HepG2 (cell line): ENCODE measurements around the gene DAAM1. TPM values are rescaled to one million over a fixed set of nuclear protein-coding genes. Genes with fewer than 3 reads are reported as not detected.
A peak's percentile ranks its signal among the peaks of the same experiment; 100 is the strongest.

Experiments used
- ETV5 ChIP-seq: IDR thresholded peaks from 2 replicates; pipeline ENCODE4 v1.6.1; 2018; ENCODE audit warnings: missing biosample characterization, missing genetic modification reagents, inconsistent platforms, borderline replicate concordance
- JUND ChIP-seq: sonication (generic); formaldehyde crosslinking; IDR thresholded peaks from 2 replicates; pipeline ENCODE4 v1.8.0; 2022; ENCODE audit warnings: mild to moderate bottlenecking, missing genetic modification reagents
- MAFK ChIP-seq, 2 experiments: IDR thresholded peaks in 1 of 2; conservative IDR thresholded peaks in 1 of 2; 2 replicates each; pipeline ENCODE4 v1.6.1; 2011; ENCODE audit warnings: improper control_type of control experiment in 2 of 2, low read length in 2 of 2
- MTA3 ChIP-seq: sonication (generic); formaldehyde crosslinking; IDR thresholded peaks from 2 replicates; pipeline ENCODE4 v1.4.0; 2020; ENCODE audit warnings: missing genetic modification reagents
- SMAD1 ChIP-seq: sonication (generic); formaldehyde crosslinking; IDR thresholded peaks from 2 replicates; pipeline ENCODE4 v1.4.0; 2020; ENCODE audit warnings: missing genetic modification reagents, low read depth, mild to moderate bottlenecking, borderline replicate concordance
- ZNF382 ChIP-seq: sonication (generic); formaldehyde crosslinking; IDR thresholded peaks from 2 replicates; pipeline ENCODE4 v1.5.0; 2020; ENCODE audit warnings: missing genetic modification reagents, mild to moderate bottlenecking, borderline replicate concordance
- ZNF549 ChIP-seq: sonication (generic); formaldehyde crosslinking; IDR thresholded peaks from 2 replicates; pipeline ENCODE4 v1.5.0; 2020; ENCODE audit warnings: missing genetic modification reagents
- ZNF775 ChIP-seq: sonication (generic); formaldehyde crosslinking; IDR thresholded peaks from 2 replicates; pipeline ENCODE4 v1.4.0; 2020; ENCODE audit warnings: missing genetic modification reagents, mild to moderate bottlenecking, moderate library complexity, borderline replicate concordance
- polyA plus RNA-seq, 8 experiments: library from polyadenylated mRNA; depleted of rRNA in 3 of 8; stranded (reverse) in 7 of 8; unstranded in 1 of 8; fragments of >200 nt; fragmentation: Illumina TruSeq in 4 of 8; extraction: Trizol in 4 of 8; gene quantifications; 2 replicates each; pipeline versions ENCODE4 v1.2.1 to v1.2.3, GENCODE V29; 2011 to 2016; ENCODE audit warnings: low read depth in 4 of 8, missing spikeins in 1 of 8, mixed read lengths in 1 of 8; ENCODE audit not compliant: insufficient read depth in 1 of 8
- total RNA-seq, 5 experiments: library from RNA; depleted of rRNA; stranded (reverse); fragments of >200 nt; fragmentation: Illumina TruSeq; extraction: Trizol; gene quantifications; 2 replicates each; pipeline ENCODE4 v1.2.3, GENCODE V29; 2016; ENCODE audit warnings: low read depth in 1 of 5
- TF ChIP-seq, protein P1 (sequence below): sonication (generic); formaldehyde crosslinking; IDR thresholded peaks from 2 replicates; pipeline ENCODE4 v1.4.0; 2020; ENCODE audit warnings: missing genetic modification reagents
- TF ChIP-seq, protein P2 (sequence below): sonication (generic); formaldehyde crosslinking; IDR thresholded peaks from 2 replicates; pipeline ENCODE4 v1.5.0; 2020; ENCODE audit warnings: mild to moderate bottlenecking, missing genetic modification reagents, borderline replicate concordance
- TF ChIP-seq, protein P3 (sequence below): sonication (generic); formaldehyde crosslinking; IDR thresholded peaks from 2 replicates; pipeline ENCODE4 v1.8.0; 2023; ENCODE audit warnings: mild to moderate bottlenecking, missing genetic modification reagents
- TF ChIP-seq, protein P4 (sequence below): sonication (generic); formaldehyde crosslinking; IDR thresholded peaks from 2 replicates; pipeline ENCODE4 v1.4.0; 2020; ENCODE audit warnings: missing genetic modification reagents

The DAAM1 gene
- total and polyA plus RNA-seq, 2 of the 13 experiments (the other 11 are each of a cell fraction or from before 2014, with no cell fraction given), result 10.9 to 24.5 TPM

DNA sequence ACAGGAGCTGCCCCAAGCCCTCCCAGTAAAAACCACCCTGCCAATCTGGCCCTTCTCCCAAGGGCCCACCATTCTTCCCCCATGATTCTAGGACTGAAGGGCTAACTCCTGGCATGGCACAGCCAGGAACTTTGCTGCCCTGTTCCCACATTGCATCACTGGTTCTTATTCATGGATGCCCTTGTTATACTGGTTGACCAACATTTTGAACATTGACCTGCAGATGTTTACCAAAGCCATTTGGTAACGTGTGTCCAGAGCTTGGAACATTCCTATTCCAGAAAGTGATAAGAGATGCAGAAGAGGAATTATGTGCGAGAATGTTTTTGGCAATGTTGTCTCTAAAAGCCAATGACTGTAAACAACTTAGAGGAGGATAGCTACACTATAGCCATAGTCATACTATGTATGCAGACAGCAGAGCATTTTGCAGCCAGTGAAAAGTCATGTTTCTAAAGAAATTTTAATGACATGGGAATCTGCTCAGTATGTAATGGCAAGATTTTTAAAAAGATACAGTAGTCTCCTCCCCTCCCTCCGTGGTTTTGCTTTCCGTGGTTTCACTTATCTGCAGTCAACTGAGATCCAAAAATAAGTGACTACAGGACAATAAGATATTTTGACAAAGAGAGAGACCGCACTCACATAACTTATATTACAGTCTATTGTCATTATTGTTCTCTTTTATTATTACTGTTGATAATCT is 108.8 kb downstream of the DAAM1 start (continued):
- TF ChIP-seq ETV5 (CRISPR knock-in tag) (no peak), ZNF775 (CRISPR knock-in tag) (no peak), MAFK (conservative IDR thresholded peaks at IDR 0.05 in 1 of 2, IDR thresholded peaks at IDR 0.05 in 1 of 2; ENCODE audit: low read length in 2 of 2) (no peak), ZNF382 (CRISPR knock-in tag) (no peak), JUND (CRISPR knock-in tag) (no peak), SMAD1 (CRISPR knock-in tag) (no peak), MTA3 (CRISPR knock-in tag) (no peak), ZNF549 (no peak)
- TF ChIP-seq, protein P1, sequence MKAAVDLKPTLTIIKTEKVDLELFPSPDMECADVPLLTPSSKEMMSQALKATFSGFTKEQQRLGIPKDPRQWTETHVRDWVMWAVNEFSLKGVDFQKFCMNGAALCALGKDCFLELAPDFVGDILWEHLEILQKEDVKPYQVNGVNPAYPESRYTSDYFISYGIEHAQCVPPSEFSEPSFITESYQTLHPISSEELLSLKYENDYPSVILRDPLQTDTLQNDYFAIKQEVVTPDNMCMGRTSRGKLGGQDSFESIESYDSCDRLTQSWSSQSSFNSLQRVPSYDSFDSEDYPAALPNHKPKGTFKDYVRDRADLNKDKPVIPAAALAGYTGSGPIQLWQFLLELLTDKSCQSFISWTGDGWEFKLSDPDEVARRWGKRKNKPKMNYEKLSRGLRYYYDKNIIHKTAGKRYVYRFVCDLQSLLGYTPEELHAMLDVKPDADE (CRISPR knock-in tag), result no peak
- TF ChIP-seq, protein P2, sequence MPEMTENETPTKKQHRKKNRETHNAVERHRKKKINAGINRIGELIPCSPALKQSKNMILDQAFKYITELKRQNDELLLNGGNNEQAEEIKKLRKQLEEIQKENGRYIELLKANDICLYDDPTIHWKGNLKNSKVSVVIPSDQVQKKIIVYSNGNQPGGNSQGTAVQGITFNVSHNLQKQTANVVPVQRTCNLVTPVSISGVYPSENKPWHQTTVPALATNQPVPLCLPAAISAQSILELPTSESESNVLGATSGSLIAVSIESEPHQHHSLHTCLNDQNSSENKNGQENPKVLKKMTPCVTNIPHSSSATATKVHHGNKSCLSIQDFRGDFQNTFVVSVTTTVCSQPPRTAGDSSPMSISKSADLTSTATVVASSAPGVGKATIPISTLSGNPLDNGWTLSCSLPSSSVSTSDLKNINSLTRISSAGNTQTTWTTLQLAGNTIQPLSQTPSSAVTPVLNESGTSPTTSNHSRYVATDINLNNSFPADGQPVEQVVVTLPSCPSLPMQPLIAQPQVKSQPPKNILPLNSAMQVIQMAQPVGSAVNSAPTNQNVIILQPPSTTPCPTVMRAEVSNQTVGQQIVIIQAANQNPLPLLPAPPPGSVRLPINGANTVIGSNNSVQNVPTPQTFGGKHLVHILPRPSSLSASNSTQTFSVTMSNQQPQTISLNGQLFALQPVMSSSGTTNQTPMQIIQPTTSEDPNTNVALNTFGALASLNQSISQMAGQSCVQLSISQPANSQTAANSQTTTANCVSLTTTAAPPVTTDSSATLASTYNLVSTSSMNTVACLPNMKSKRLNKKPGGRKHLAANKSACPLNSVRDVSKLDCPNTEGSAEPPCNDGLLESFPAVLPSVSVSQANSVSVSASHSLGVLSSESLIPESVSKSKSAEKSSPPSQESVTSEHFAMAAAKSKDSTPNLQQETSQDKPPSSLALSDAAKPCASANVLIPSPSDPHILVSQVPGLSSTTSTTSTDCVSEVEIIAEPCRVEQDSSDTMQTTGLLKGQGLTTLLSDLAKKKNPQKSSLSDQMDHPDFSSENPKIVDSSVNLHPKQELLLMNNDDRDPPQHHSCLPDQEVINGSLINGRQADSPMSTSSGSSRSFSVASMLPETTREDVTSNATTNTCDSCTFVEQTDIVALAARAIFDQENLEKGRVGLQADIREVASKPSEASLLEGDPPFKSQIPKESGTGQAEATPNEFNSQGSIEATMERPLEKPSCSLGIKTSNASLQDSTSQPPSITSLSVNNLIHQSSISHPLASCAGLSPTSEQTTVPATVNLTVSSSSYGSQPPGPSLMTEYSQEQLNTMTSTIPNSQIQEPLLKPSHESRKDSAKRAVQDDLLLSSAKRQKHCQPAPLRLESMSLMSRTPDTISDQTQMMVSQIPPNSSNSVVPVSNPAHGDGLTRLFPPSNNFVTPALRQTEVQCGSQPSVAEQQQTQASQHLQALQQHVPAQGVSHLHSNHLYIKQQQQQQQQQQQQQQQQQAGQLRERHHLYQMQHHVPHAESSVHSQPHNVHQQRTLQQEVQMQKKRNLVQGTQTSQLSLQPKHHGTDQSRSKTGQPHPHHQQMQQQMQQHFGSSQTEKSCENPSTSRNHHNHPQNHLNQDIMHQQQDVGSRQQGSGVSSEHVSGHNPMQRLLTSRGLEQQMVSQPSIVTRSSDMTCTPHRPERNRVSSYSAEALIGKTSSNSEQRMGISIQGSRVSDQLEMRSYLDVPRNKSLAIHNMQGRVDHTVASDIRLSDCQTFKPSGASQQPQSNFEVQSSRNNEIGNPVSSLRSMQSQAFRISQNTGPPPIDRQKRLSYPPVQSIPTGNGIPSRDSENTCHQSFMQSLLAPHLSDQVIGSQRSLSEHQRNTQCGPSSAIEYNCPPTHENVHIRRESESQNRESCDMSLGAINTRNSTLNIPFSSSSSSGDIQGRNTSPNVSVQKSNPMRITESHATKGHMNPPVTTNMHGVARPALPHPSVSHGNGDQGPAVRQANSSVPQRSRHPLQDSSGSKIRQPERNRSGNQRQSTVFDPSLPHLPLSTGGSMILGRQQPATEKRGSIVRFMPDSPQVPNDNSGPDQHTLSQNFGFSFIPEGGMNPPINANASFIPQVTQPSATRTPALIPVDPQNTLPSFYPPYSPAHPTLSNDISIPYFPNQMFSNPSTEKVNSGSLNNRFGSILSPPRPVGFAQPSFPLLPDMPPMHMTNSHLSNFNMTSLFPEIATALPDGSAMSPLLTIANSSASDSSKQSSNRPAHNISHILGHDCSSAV (CRISPR knock-in tag), result no peak
- TF ChIP-seq, protein P3, sequence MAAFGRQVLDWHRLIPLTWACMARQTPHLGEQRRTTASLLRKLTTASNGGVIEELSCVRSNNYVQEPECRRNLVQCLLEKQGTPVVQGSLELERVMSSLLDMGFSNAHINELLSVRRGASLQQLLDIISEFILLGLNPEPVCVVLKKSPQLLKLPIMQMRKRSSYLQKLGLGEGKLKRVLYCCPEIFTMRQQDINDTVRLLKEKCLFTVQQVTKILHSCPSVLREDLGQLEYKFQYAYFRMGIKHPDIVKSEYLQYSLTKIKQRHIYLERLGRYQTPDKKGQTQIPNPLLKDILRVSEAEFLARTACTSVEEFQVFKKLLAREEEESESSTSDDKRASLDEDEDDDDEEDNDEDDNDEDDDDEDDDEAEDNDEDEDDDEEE, result no peak
- TF ChIP-seq, protein P4, sequence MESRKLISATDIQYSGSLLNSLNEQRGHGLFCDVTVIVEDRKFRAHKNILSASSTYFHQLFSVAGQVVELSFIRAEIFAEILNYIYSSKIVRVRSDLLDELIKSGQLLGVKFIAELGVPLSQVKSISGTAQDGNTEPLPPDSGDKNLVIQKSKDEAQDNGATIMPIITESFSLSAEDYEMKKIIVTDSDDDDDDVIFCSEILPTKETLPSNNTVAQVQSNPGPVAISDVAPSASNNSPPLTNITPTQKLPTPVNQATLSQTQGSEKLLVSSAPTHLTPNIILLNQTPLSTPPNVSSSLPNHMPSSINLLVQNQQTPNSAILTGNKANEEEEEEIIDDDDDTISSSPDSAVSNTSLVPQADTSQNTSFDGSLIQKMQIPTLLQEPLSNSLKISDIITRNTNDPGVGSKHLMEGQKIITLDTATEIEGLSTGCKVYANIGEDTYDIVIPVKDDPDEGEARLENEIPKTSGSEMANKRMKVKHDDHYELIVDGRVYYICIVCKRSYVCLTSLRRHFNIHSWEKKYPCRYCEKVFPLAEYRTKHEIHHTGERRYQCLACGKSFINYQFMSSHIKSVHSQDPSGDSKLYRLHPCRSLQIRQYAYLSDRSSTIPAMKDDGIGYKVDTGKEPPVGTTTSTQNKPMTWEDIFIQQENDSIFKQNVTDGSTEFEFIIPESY, result peak; percentile 54; the same call in 1 of the 2 replicates
